ENCODE measurements around the gene SLC17A4. TPM values are rescaled to one million over a fixed set of nuclear protein-coding genes. Genes with fewer than 3 reads are reported as not detected.

The SLC17A4 gene, protein sequence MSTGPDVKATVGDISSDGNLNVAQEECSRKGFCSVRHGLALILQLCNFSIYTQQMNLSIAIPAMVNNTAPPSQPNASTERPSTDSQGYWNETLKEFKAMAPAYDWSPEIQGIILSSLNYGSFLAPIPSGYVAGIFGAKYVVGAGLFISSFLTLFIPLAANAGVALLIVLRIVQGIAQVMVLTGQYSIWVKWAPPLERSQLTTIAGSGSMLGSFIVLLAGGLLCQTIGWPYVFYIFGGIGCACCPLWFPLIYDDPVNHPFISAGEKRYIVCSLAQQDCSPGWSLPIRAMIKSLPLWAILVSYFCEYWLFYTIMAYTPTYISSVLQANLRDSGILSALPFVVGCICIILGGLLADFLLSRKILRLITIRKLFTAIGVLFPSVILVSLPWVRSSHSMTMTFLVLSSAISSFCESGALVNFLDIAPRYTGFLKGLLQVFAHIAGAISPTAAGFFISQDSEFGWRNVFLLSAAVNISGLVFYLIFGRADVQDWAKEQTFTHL
- total RNA-seq = not detected

DNA sequence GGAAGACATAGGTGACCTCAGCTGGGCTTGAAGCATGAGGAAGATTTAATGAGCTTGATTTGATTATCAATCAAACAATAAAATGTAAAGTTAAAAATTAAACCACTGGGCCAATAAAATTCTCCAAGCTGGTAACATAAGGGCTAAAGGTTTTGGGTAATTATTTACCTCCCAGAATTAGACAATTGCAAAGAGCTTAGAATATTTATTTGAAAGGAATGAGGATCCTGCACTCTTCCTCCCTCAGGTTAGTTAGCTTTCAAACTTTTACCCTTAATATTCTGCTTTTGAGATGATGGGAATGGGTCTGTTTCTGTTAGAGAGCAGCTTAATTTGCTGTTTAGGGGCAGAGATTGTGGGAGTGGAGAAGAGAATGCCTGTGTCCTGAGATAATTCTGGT is at the start of gene SLC17A4:
TSS of gene SLC17A4 (plus strand) at position 208 of the 400 bp plus-strand sequence. CDS start 7,221 bp downstream, outside the sequence.
- TF ChIP-seq, protein P1, sequence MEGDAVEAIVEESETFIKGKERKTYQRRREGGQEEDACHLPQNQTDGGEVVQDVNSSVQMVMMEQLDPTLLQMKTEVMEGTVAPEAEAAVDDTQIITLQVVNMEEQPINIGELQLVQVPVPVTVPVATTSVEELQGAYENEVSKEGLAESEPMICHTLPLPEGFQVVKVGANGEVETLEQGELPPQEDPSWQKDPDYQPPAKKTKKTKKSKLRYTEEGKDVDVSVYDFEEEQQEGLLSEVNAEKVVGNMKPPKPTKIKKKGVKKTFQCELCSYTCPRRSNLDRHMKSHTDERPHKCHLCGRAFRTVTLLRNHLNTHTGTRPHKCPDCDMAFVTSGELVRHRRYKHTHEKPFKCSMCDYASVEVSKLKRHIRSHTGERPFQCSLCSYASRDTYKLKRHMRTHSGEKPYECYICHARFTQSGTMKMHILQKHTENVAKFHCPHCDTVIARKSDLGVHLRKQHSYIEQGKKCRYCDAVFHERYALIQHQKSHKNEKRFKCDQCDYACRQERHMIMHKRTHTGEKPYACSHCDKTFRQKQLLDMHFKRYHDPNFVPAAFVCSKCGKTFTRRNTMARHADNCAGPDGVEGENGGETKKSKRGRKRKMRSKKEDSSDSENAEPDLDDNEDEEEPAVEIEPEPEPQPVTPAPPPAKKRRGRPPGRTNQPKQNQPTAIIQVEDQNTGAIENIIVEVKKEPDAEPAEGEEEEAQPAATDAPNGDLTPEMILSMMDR (IDR thresholded peaks at IDR 0.05) = no peak
- DNase-seq (ENCODE audit: low spot score) (no peak), ATAC-seq (ENCODE audit: low FRiP score) (no peak)

DNA sequence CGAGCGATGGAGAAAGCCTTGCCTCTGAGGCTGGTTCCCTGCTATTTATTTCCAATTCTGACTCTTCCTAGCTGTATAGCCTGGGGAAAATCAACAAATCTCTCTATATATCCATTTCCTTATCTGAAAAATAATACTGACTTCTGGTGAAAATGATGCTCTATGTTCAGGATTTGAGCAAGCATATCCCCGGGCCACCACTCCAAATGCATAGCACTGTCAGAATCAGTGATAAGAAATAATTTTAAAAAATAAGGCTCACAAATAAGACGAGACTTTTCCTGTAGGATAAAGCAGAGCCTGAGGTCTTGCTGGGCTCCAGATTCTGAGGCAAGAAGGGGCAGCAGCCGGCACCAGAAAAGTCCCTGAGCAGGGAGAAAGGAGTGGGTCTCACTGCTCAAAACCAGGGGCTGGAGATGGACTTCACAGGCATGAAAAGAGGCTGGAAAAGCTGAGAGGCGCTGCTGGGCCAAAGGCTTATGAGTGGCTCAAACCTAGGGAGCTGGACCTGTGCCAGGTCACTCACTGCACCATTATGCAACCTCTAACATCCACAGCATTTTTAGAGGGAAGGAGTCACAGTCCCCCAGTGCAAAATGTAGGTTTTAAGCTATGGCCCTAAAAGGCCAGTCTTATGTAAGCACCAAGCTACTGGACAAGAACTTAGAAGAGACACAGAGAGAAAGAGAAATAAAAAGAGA is 48.1 kb upstream of the SLC17A4 start:
- TF ChIP-seq, protein P1 (IDR thresholded peaks at IDR 0.05) = no peak
- no peak for ATAC-seq (ENCODE audit: low FRiP score)
- no peak for DNase-seq (ENCODE audit: low spot score)

DNA sequence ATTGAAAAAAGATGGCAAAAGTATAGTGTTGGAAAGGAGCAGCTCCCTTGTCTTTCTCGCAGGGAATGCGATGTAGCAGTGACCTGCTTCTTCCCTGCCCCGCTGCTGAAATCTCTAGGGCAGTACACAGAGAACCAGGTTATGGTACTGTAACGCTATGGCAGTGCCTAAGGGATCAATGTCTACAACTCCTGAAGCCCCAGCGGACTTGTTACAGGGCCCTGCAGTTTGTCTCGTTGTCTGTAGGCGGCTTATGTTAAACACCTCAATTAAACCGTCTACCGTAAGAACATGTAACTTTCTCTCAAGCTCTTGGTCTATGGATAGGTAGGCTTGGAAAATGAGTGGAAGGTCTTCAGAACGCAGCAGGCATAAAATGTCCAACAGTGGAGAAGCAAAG is 44.8 kb upstream of the SLC17A4 start:
- TF ChIP-seq, protein P1 (IDR thresholded peaks at IDR 0.05) = no peak
- DNase-seq (ENCODE audit: low spot score) (no peak), ATAC-seq (ENCODE audit: low FRiP score) (no peak)

DNA sequence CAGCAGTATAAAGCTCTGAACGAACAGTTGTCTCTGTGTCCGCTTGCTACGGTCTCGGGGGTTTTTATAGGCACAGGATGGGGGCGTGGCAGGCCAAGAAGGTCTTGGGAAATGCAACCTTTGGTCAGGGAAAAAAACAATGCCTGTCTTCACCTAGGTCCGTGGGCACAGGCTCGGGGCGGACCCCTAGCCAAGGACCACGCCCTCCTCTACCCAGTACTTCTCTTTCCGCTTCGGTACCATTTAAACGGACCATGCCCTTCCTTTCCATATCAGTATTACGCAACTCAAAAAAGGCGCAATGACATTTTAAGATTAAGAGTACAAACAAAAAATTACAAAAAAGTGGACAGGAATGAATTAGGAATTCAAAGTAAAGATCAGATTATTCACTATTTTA is 44.3 kb upstream of the SLC17A4 start:
- DNase-seq (ENCODE audit: low spot score) (no peak), ATAC-seq (ENCODE audit: low FRiP score) (no peak)
- TF ChIP-seq, protein P1 (IDR thresholded peaks at IDR 0.05) = no peak

DNA sequence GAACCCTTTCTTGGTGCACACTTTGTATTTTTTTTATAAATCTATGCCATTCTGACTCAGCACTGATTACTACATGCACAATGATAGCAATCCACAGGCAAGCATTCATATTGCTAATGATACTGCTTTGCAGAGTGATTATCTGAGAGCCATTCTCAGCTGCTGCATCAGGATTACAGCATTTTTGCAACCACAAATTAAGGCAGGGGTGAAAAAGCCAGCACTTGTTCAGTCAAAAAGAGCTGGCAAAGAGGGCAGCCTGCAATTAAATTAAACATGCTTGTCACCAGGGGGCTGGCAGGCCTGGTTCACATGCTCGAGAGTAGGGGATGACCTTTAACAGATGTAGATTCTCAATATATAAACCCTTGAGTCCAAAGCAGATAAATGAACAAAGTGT is 40.7 kb upstream of the SLC17A4 start:
- TF ChIP-seq, protein P1 (IDR thresholded peaks at IDR 0.05) = no peak
- DNase-seq (ENCODE audit: low spot score) (no peak), ATAC-seq (ENCODE audit: low FRiP score) (no peak)

GRCh38 chr6:25714765-25715164 is 39.8 kb upstream of the SLC17A4 start:
- no peak for ATAC-seq (ENCODE audit: low FRiP score)
- DNase-seq (ENCODE audit: low spot score) = no peak
- TF ChIP-seq, protein P1 (IDR thresholded peaks at IDR 0.05) = no peak

All from omental fat pad (tissue), 4 donors.